BJ (cell line): ENCODE measurements around the gene DNAH12. TPM values are rescaled to one million over a fixed set of nuclear protein-coding genes. Genes with fewer than 3 reads are reported as not detected.

Source experiments
- CTCF ChIA-PET: fragments of 350-600 bp; formaldehyde crosslinking; extraction: SDS; loops from one replicate; lab custom pipeline; 2021; ENCODE audit warnings: antibody characterized with exemption, inconsistent platforms; lab: Yijun Ruan, JAX
- POLR2A ChIA-PET: fragments of 300-600 bp; sonication (Branson Sonifier 250); formaldehyde crosslinking; extraction: SDS; loops from one replicate; lab custom pipeline; 2021; ENCODE audit warnings: antibody characterized with exemption; lab: Charles Lee
- DNase-seq: peaks from one replicate; pipeline ENCODE4 v3.0.0-alpha.2; 2011; ENCODE audit warnings: low read depth
- H3K27me3 ChIP-seq: 2 replicates; pipeline ENCODE4 v1.6.0; 2011; ENCODE audit warnings: low read length; ENCODE audit not compliant: control insufficient read depth, insufficient read depth
- H3K36me3 ChIP-seq: 2 replicates; pipeline ENCODE4 v1.5.1; 2011; ENCODE audit warnings: low read length; ENCODE audit not compliant: control insufficient read depth, insufficient read depth
- H3K4me3 ChIP-seq: 2 replicates; pipeline ENCODE4 v1.5.1; 2011; ENCODE audit warnings: low read depth, mild to moderate bottlenecking, control low read depth, low read length
- polyA plus RNA-seq: library from polyadenylated mRNA; depleted of rRNA; stranded (reverse); fragments of >200 nt; gene quantifications from 2 replicates; pipeline ENCODE4 v1.2.3, GENCODE V29; 2011
- TF ChIP-seq, protein P1 (sequence below): IDR thresholded peaks from 2 replicates; pipeline ENCODE4 v1.5.1; 2011; ENCODE audit warnings: low read depth, mild to moderate bottlenecking, control low read depth, inconsistent platforms, low read length, moderate library complexity; ENCODE audit not compliant: insufficient read depth

DNAH12 gene
- polyA plus RNA-seq, 1 experiment, result not detected

GRCh38 chr3:57292159-57292896 lies 251.8 kb downstream of the DNAH12 start, which contains the start of gene ASB14:
Gene ASB14, minus strand, starts transcription at chr3:57292685. Its CDS starts 652 bp downstream, at chr3:57292033.
- ChIA-PET POLR2A (no interaction called here), CTCF (interaction anchor here (0.6 kb wide), 1 partner anchor 41 kb away, joined by 3 read pairs; no protein-coding TSS in a partner anchor)
- no peaks in the 10 kb centered on the region for H3K36me3 ChIP-seq
- no peaks in the 10 kb centered on the region for H3K27me3 ChIP-seq
- no peak for DNase-seq
- no peak within 1 kb of the TSS for H3K4me3 ChIP-seq
- TF ChIP-seq, protein P1, sequence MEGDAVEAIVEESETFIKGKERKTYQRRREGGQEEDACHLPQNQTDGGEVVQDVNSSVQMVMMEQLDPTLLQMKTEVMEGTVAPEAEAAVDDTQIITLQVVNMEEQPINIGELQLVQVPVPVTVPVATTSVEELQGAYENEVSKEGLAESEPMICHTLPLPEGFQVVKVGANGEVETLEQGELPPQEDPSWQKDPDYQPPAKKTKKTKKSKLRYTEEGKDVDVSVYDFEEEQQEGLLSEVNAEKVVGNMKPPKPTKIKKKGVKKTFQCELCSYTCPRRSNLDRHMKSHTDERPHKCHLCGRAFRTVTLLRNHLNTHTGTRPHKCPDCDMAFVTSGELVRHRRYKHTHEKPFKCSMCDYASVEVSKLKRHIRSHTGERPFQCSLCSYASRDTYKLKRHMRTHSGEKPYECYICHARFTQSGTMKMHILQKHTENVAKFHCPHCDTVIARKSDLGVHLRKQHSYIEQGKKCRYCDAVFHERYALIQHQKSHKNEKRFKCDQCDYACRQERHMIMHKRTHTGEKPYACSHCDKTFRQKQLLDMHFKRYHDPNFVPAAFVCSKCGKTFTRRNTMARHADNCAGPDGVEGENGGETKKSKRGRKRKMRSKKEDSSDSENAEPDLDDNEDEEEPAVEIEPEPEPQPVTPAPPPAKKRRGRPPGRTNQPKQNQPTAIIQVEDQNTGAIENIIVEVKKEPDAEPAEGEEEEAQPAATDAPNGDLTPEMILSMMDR, result no peak

- ChIA-PET POLR2A (interaction anchor here (0.5 kb wide), 1 partner anchor 529 kb away, joined by 9 read pairs; no protein-coding TSS in a partner anchor), CTCF (no interaction called here)
- TF ChIP-seq, protein P1, result no peak
- Histone ChIP-seq H3K4me3 (no peak overlapping the region), H3K36me3 (no peaks in the 10 kb centered on the region), H3K27me3 (no peaks in the 10 kb centered on the region)
- no peak for DNase-seq
Measured at GRCh38 chr3:57288403-57288802, 255.7 kb downstream of the DNAH12 start.

GRCh38 chr3:57287205-57287604 lies 256.9 kb downstream of the DNAH12 start:
- POLR2A ChIA-PET, result no interaction called here
- no peak for DNase-seq
- CTCF ChIA-PET, result no interaction called here
- Histone ChIP-seq H3K36me3 (no peaks in the 10 kb centered on the region), H3K4me3 (no peak overlapping the region), H3K27me3 (no peaks in the 10 kb centered on the region)
- TF ChIP-seq, protein P1, result no peak

GRCh38 chr3:57283334-57283733 lies 260.8 kb downstream of the DNAH12 start:
- POLR2A ChIA-PET, result no interaction called here
- CTCF ChIA-PET, result no interaction called here
- Histone ChIP-seq H3K4me3 (no peak overlapping the region), H3K36me3 (no peaks in the 10 kb centered on the region), H3K27me3 (no peaks in the 10 kb centered on the region)
- TF ChIP-seq, protein P1, result no peak
- no peak for DNase-seq

DNA sequence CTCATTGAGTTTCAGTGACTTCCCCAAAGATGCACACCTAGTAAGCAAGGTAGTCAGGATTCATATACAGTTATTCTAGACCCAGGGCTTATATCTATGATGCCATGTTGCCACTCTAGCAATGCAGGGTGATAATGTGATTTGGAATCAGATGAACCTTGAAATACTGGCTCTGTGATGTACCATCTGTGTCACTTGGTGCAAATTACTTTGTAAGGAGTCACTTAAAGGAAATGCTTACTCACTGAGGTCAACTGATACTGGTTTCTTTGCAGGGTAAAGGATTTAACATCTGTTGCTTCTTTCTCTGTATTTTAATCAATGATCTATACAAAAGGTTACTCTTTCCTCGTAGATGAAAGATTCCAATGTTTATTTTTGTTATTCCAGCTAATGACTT lies 262.4 kb downstream of the DNAH12 start:
- TF ChIP-seq, protein P1, result no peak
- no peaks in the 10 kb centered on the region for H3K36me3 ChIP-seq
- CTCF ChIA-PET, result no interaction called here
- POLR2A ChIA-PET, result no interaction called here
- no peak overlapping the region for H3K4me3 ChIP-seq
- no peak for DNase-seq
- H3K27me3 ChIP-seq, result no peaks in the 10 kb centered on the region
